Adipocyte (in vitro differentiated cells): ENCODE measurements around the gene NFAM1.

ENCODE experiments used
- DNase-seq: peaks from one replicate; pipeline ENCODE4 v3.0.0-alpha.2; 2015; ENCODE audit warnings: low read depth
- H3K27me3 ChIP-seq: replicated peaks from 2 replicates; pipeline ENCODE4 v1.7.0; 2013; ENCODE audit warnings: mild to moderate bottlenecking, low read length, moderate library complexity; ENCODE audit not compliant: control insufficient read depth, insufficient read depth
- H3K36me3 ChIP-seq: 2 replicates; pipeline ENCODE4 v1.7.0; 2013; ENCODE audit warnings: low read length, mild to moderate bottlenecking, moderate library complexity; ENCODE audit not compliant: control insufficient read depth, insufficient read depth, severe bottlenecking
- H3K4me1 ChIP-seq: 2 replicates; pipeline ENCODE4 v1.7.0; 2013; ENCODE audit warnings: mild to moderate bottlenecking, low read length, moderate library complexity; ENCODE audit not compliant: control insufficient read depth, insufficient read depth
- H3K4me3 ChIP-seq: 2 replicates; pipeline ENCODE4 v1.7.0; 2013; ENCODE audit warnings: mild to moderate bottlenecking, low read length, moderate library complexity
- H3K9ac ChIP-seq: 2 replicates; pipeline ENCODE4 v1.7.0; 2013; ENCODE audit warnings: mild to moderate bottlenecking, low read length, moderate library complexity
- H3K9me3 ChIP-seq: 2 replicates; pipeline ENCODE4 v1.7.0; 2013; ENCODE audit warnings: mild to moderate bottlenecking, low read length, moderate library complexity; ENCODE audit not compliant: control insufficient read depth

Gene NFAM1

DNA sequence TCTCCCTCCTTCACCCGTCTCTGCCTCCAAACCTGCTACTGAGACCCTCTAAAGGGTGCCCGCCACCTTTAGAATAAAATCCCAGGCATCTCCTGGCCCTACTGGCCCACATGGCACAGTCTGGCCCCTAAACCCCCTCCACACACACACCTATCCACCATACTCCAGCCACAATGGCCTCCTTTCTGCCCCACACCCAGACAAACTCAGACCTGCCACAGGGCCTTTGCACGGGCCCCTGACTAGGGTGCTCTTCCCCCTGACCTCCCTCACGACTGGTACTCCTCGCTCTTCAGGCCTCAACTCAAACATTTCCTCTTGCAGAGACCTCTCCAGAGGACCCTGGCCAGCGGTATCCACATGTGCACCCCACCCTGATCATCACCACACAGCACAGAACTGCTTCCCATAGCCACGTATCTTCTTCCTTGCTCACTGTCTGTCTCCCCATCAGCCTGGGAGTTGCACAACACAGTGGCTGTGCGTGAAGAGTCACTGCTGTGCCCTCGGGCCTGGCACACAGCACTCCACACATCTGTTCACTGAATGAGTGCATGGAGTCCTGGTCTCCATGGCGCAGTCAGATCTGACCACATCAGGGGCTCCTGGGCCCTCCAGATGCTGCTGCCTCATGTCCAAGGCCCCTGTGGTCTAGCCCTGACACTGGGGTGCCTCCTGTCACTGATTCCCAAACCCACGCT is 95.5 kb downstream of the NFAM1 start:
- Histone ChIP-seq H3K9ac (no peak overlapping the region), H3K4me3 (no peak overlapping the region), H3K36me3 (no peaks in the 10 kb centered on the region), H3K9me3 (no peaks in the 10 kb centered on the region), H3K4me1 (no peaks in the 10 kb centered on the region), H3K27me3 (peaks cover 21% of the 10 kb centered on the region)
- peak; percentile 18 for DNase-seq

DNA sequence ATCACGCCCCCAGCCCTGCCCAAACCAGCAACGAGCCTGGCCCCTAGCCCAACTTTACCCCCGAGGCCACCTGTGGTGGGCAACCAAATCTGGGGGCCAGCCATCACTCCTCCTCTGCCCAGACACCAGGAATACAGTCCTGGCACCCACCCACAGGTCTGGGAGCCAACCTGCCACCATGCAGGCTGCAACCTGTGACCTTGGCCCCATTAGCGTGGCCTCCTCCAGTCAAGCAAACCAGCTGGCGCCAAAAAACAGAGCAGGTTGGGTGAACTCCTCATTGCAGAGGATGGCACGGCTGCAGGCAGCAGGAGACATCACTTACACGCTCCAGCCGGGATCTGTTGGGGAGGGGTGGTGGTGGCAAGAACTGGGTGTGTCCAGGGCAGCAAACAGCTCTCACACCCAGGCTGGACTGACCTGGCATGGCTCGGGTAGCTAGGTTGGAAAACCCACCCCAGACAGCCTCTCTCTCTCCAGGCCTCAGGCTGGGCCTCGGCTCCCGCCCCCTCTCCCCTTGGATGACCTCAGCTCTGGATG is 96.3 kb downstream of the NFAM1 start:
- no peaks in the 10 kb centered on the region for H3K4me1 ChIP-seq
- no peak overlapping the region for H3K4me3 ChIP-seq
- no peaks in the 10 kb centered on the region for H3K36me3 ChIP-seq
- no peaks in the 10 kb centered on the region for H3K9me3 ChIP-seq
- H3K9ac ChIP-seq: no peak overlapping the region
- DNase-seq: no peak
- peaks cover 20% of the 10 kb centered on the region for H3K27me3 ChIP-seq

DNA sequence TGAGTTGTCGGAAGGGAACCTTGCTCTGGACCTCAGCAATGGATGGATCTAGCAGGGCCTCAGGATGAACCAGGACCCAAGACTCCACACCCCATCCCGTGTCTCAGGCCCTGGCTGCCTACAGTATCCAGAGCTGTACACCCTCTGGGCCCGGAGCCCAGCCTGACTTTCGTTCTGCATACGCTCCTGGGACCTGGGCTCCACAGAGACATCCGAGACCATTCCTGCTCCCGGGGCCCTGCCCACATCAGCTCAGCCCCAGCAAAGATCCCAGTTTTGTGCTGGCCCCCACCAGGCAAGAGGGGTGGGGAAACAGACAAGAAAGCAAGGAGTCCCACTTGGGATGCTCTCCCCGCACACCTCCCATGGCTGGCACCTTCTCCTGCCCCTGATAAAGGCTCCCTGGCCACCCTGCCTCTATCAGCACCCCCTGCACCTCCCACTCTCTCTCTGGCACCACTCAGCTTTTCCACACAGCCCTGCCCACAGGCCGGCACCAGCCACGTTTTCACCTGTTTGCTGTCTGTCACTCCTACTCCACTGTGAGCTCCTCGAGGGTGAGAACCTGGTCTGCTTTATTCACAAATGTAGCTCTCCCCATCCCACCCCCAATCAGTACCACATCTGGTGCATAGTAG is 97.2 kb downstream of the NFAM1 start:
- Histone ChIP-seq H3K9ac (no peak overlapping the region), H3K36me3 (no peaks in the 10 kb centered on the region), H3K9me3 (no peaks in the 10 kb centered on the region), H3K4me3 (no peak overlapping the region), H3K4me1 (no peaks in the 10 kb centered on the region), H3K27me3 (peaks cover 26% of the 10 kb centered on the region)
- no peak for DNase-seq

DNA sequence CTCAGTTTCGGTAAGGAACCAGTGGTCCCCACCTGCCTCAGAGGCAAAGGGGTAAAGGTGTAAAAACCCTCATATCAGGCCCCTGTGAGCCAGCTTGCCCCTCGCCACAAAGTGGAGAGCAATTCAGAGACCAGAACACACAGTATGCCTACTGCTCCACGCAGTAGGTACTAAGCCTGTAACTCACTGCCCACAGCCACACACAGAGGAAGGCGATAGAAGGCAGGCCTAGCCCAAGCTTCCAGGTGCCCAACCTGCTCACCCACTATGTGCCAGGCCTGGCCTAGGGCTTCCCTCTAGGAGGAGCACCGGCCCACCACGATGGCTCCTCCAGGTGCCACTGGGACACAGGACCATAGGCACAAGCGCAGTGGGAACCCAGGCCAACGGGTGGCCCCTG is 98.7 kb downstream of the NFAM1 start:
- Histone ChIP-seq H3K4me3 (no peak overlapping the region), H3K9ac (no peak overlapping the region), H3K4me1 (no peaks in the 10 kb centered on the region), H3K36me3 (no peaks in the 10 kb centered on the region), H3K9me3 (no peaks in the 10 kb centered on the region), H3K27me3 (peaks cover 24% of the 10 kb centered on the region)
- DNase-seq: no peak

DNA sequence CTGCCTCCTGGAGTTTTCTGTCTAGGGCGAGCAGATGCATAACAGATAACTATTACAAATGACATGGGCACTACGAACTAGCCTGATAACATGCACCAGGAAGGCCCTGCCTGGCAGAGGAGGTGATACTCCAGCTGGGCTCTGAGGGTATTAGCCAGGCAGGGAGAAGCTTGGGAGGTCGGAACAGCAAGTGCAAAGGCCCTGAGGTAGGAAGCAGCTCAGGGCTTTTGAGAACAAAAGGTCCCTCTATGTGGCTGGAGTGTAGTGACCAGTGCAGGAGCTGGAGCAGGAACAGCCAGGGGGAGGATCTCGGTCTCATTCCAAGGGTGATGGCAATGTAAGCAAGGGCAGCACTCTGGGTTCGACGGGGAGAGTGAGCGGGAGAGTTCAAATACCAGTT is 100.1 kb downstream of the NFAM1 start:
- Histone ChIP-seq H3K4me1 (no peaks in the 10 kb centered on the region), H3K9me3 (no peaks in the 10 kb centered on the region), H3K9ac (no peak overlapping the region), H3K27me3 (peaks cover 31% of the 10 kb centered on the region), H3K4me3 (no peak overlapping the region), H3K36me3 (no peaks in the 10 kb centered on the region)
- DNase-seq: no peak

DNA sequence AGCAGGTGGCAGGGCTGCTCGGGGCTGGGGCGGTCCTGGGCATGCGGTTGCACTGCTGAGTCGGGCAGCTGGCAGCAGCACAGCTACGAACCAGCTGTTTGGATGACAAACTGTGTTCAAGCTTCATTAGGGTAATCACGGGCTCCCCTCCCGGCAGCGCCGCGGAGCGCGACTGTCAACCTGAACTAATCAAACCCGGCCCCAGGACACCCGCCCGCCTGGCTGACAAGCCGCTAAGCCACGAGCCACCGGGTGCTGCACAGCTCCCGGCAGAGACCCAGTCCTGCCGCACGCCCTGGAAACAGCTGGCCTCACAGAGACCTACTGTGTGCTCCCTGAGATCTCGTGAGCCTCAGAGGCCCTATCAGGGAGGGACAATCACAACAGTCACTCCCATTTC is 101.2 kb downstream of the NFAM1 start:
- H3K36me3 ChIP-seq: no peaks in the 10 kb centered on the region
- peaks cover 38% of the 10 kb centered on the region for H3K27me3 ChIP-seq
- H3K4me3 ChIP-seq: no peak overlapping the region
- no peaks in the 10 kb centered on the region for H3K9me3 ChIP-seq
- H3K4me1 ChIP-seq: no peaks in the 10 kb centered on the region
- DNase-seq: no peak
- H3K9ac ChIP-seq: no peak overlapping the region
